ENCODE results near the gene CTIF. TPM values are rescaled to one million over a fixed set of nuclear protein-coding genes. Genes with fewer than 3 reads are reported as not detected.

Gene CTIF
- total and polyA plus RNA-seq, 5 donors from 2014 or later = 0.23 to 1.8 TPM; not detected in 3

GRCh38 chr18:48775372-48776155 lies 236.7 kb downstream of the CTIF start:
- Histone ChIP-seq H3K4me3 (ENCODE audit: low read depth, low read length) (no peak overlapping the region), H3K4me1 (ENCODE audit: control insufficient read depth, insufficient read depth, low read length, poor library complexity, severe bottlenecking) (peaks cover 5% of the 10 kb centered on the region), H3K36me3 (ENCODE audit: control insufficient read depth, insufficient read depth, low read length) (no peaks in the 10 kb centered on the region), H3K27me3 (ENCODE audit: control insufficient read depth, insufficient read depth, low read length) (no peaks in the 10 kb centered on the region), H3K9me3 (ENCODE audit: control insufficient read depth in 2 of 2, low read length in 2 of 2) (no peaks in the 10 kb centered on the region), H3K27ac (ENCODE audit: insufficient read depth, low read length, poor library complexity, severe bottlenecking) (no peak overlapping the region)
- H3K9me3 Mint-ChIP-seq = peaks cover 0 to 6% (median 0%) of the 10 kb centered on the region in 7 donors
- H3K4me3 Mint-ChIP-seq = no peak overlapping the region
- ATAC-seq (ENCODE audit: low read depth in 2 of 2) = no peak
- DNase-seq = no peak
- peaks cover 4% of the 10 kb centered on the region for H3K36me3 Mint-ChIP-seq
- peaks cover 5% of the 10 kb centered on the region for H3K27me3 Mint-ChIP-seq
- peak overlapping the region in 1 of 3 donors; percentile 43 for H3K27ac Mint-ChIP-seq
- peaks cover 0 to 6% (median 3%) of the 10 kb centered on the region in 4 donors for H3K4me1 Mint-ChIP-seq

GRCh38 chr18:48776156-48776555 lies 237.3 kb downstream of the CTIF start:
- no peaks in the 10 kb centered on the region for H3K9me3 ChIP-seq (ENCODE audit: control insufficient read depth in 2 of 2, low read length in 2 of 2)
- no peaks in the 10 kb centered on the region for H3K36me3 ChIP-seq (ENCODE audit: control insufficient read depth, insufficient read depth, low read length)
- no peaks in the 10 kb centered on the region for H3K27me3 ChIP-seq (ENCODE audit: control insufficient read depth, insufficient read depth, low read length)
- DNase-seq (no peak), ATAC-seq (ENCODE audit: low read depth in 2 of 2) (no peak)
- H3K4me1 ChIP-seq (ENCODE audit: control insufficient read depth, insufficient read depth, low read length, poor library complexity, severe bottlenecking) = peaks cover 5% of the 10 kb centered on the region
- Mint-ChIP-seq H3K9me3 (peaks cover 0 to 6% (median 0%) of the 10 kb centered on the region in 7 donors), H3K4me3 (no peak overlapping the region), H3K4me1 (peaks cover 0 to 6% (median 3%) of the 10 kb centered on the region in 4 donors), H3K36me3 (peaks cover 4% of the 10 kb centered on the region), H3K27ac (no peak overlapping the region), H3K27me3 (peaks cover 5% of the 10 kb centered on the region)
- H3K4me3 ChIP-seq (ENCODE audit: low read depth, low read length) = no peak overlapping the region
- no peak overlapping the region for H3K27ac ChIP-seq (ENCODE audit: insufficient read depth, low read length, poor library complexity, severe bottlenecking)

GRCh38 chr18:48776641-48777025 lies 237.8 kb downstream of the CTIF start:
- Mint-ChIP-seq H3K4me1 (peaks cover 0 to 6% (median 3%) of the 10 kb centered on the region in 4 donors), H3K27ac (no peak overlapping the region), H3K27me3 (peaks cover 5% of the 10 kb centered on the region)

GRCh38 chr18:48777026-48777743 lies 238.4 kb downstream of the CTIF start:
- peak; percentile 52 to 64 (median 64) for DNase-seq
- H3K9me3 ChIP-seq (ENCODE audit: control insufficient read depth in 2 of 2, low read length in 2 of 2) = no peaks in the 10 kb centered on the region
- Mint-ChIP-seq H3K27ac (no peak overlapping the region), H3K27me3 (peaks cover 3% of the 10 kb centered on the region), H3K4me1 (peaks cover 0 to 6% (median 3%) of the 10 kb centered on the region in 4 donors), H3K9me3 (peaks cover 0 to 6% (median 0%) of the 10 kb centered on the region in 7 donors), H3K4me3 (no peak overlapping the region), H3K36me3 (peaks cover 4% of the 10 kb centered on the region)
- H3K4me3 ChIP-seq (ENCODE audit: low read depth, low read length) = no peak overlapping the region
- peak; percentile 76 to 79 for ATAC-seq (ENCODE audit: low read depth in 2 of 2)
- H3K36me3 ChIP-seq (ENCODE audit: control insufficient read depth, insufficient read depth, low read length) = no peaks in the 10 kb centered on the region
- peaks cover 5% of the 10 kb centered on the region for H3K4me1 ChIP-seq (ENCODE audit: control insufficient read depth, insufficient read depth, low read length, poor library complexity, severe bottlenecking)
- no peak overlapping the region for H3K27ac ChIP-seq (ENCODE audit: insufficient read depth, low read length, poor library complexity, severe bottlenecking)
- H3K27me3 ChIP-seq (ENCODE audit: control insufficient read depth, insufficient read depth, low read length) = no peaks in the 10 kb centered on the region

More at GRCh38 chr18:48776641-48777025, 237.8 kb downstream of the CTIF start:
- no peak for DNase-seq
- H3K27me3 ChIP-seq (ENCODE audit: control insufficient read depth, insufficient read depth, low read length) = no peaks in the 10 kb centered on the region
- H3K27ac ChIP-seq (ENCODE audit: insufficient read depth, low read length, poor library complexity, severe bottlenecking) = no peak overlapping the region
- no peaks in the 10 kb centered on the region for H3K9me3 ChIP-seq (ENCODE audit: control insufficient read depth in 2 of 2, low read length in 2 of 2)
- no peak for ATAC-seq (ENCODE audit: low read depth in 2 of 2)
- no peaks in the 10 kb centered on the region for H3K36me3 ChIP-seq (ENCODE audit: control insufficient read depth, insufficient read depth, low read length)
- peaks cover 4% of the 10 kb centered on the region for H3K36me3 Mint-ChIP-seq
- H3K4me3 ChIP-seq (ENCODE audit: low read depth, low read length) = no peak overlapping the region
- H3K4me3 Mint-ChIP-seq = no peak overlapping the region
- H3K4me1 ChIP-seq (ENCODE audit: control insufficient read depth, insufficient read depth, low read length, poor library complexity, severe bottlenecking) = peaks cover 5% of the 10 kb centered on the region
- H3K9me3 Mint-ChIP-seq = peaks cover 0 to 6% (median 0%) of the 10 kb centered on the region in 7 donors

- Histone ChIP-seq H3K4me3 (ENCODE audit: low read depth, low read length) (no peak overlapping the region), H3K27ac (ENCODE audit: insufficient read depth, low read length, poor library complexity, severe bottlenecking) (no peak overlapping the region), H3K27me3 (ENCODE audit: control insufficient read depth, insufficient read depth, low read length) (no peaks in the 10 kb centered on the region), H3K36me3 (ENCODE audit: control insufficient read depth, insufficient read depth, low read length) (no peaks in the 10 kb centered on the region), H3K9me3 (ENCODE audit: control insufficient read depth in 2 of 2, low read length in 2 of 2) (no peaks in the 10 kb centered on the region), H3K4me1 (ENCODE audit: control insufficient read depth, insufficient read depth, low read length, poor library complexity, severe bottlenecking) (peaks cover 5% of the 10 kb centered on the region)
- DNase-seq = no peak
- H3K36me3 Mint-ChIP-seq = peaks cover under 1% of the 10 kb centered on the region
- H3K9me3 Mint-ChIP-seq = peaks cover 0 to 2% (median 0%) of the 10 kb centered on the region in 7 donors
- no peak for ATAC-seq (ENCODE audit: low read depth in 2 of 2)
- no peaks in the 10 kb centered on the region for H3K27me3 Mint-ChIP-seq
- peaks cover 0 to 6% (median 3%) of the 10 kb centered on the region in 4 donors for H3K4me1 Mint-ChIP-seq
- no peak overlapping the region for H3K27ac Mint-ChIP-seq
- no peak overlapping the region for H3K4me3 Mint-ChIP-seq
Observed at GRCh38 chr18:48777744-48778116, 238.9 kb downstream of the CTIF start.

GRCh38 chr18:48778344-48779011 lies 239.6 kb downstream of the CTIF start:
- no peak overlapping the region for H3K4me3 Mint-ChIP-seq
- H3K4me1 ChIP-seq (ENCODE audit: control insufficient read depth, insufficient read depth, low read length, poor library complexity, severe bottlenecking) = peaks cover 5% of the 10 kb centered on the region
- DNase-seq (no peak), ATAC-seq (ENCODE audit: low read depth in 2 of 2) (no peak)
- no peaks in the 10 kb centered on the region for H3K36me3 Mint-ChIP-seq
- H3K27ac ChIP-seq (ENCODE audit: insufficient read depth, low read length, poor library complexity, severe bottlenecking) = no peak overlapping the region
- H3K27me3 ChIP-seq (ENCODE audit: control insufficient read depth, insufficient read depth, low read length) = no peaks in the 10 kb centered on the region
- peaks cover 0 to 6% (median 3%) of the 10 kb centered on the region in 4 donors for H3K4me1 Mint-ChIP-seq
- H3K9me3 Mint-ChIP-seq = no peaks in the 10 kb centered on the region
- H3K36me3 ChIP-seq (ENCODE audit: control insufficient read depth, insufficient read depth, low read length) = no peaks in the 10 kb centered on the region
- H3K27me3 Mint-ChIP-seq = no peaks in the 10 kb centered on the region
- no peaks in the 10 kb centered on the region for H3K9me3 ChIP-seq (ENCODE audit: control insufficient read depth in 2 of 2, low read length in 2 of 2)
- H3K27ac Mint-ChIP-seq = no peak overlapping the region
- no peak overlapping the region for H3K4me3 ChIP-seq (ENCODE audit: low read depth, low read length)

- H3K36me3 ChIP-seq (ENCODE audit: control insufficient read depth, insufficient read depth, low read length) = no peaks in the 10 kb centered on the region
- Mint-ChIP-seq H3K36me3 (no peaks in the 10 kb centered on the region), H3K27ac (no peak overlapping the region), H3K4me3 (no peak overlapping the region), H3K4me1 (peaks cover 0 to 11% (median 4%) of the 10 kb centered on the region in 4 donors), H3K9me3 (no peaks in the 10 kb centered on the region), H3K27me3 (no peaks in the 10 kb centered on the region)
- H3K4me1 ChIP-seq (ENCODE audit: control insufficient read depth, insufficient read depth, low read length, poor library complexity, severe bottlenecking) = peaks cover 7% of the 10 kb centered on the region
- no peak overlapping the region for H3K27ac ChIP-seq (ENCODE audit: insufficient read depth, low read length, poor library complexity, severe bottlenecking)
- ATAC-seq (ENCODE audit: low read depth in 2 of 2) (no peak), DNase-seq (no peak)
- no peaks in the 10 kb centered on the region for H3K27me3 ChIP-seq (ENCODE audit: control insufficient read depth, insufficient read depth, low read length)
- H3K4me3 ChIP-seq (ENCODE audit: low read depth, low read length) = no peak overlapping the region
- no peaks in the 10 kb centered on the region for H3K9me3 ChIP-seq (ENCODE audit: control insufficient read depth in 2 of 2, low read length in 2 of 2)
Observed at GRCh38 chr18:48779462-48779861, 240.6 kb downstream of the CTIF start.
